Uterus (tissue), 4 donors: ENCODE measurements around the gene PCGF2. TPM values are rescaled to one million over a fixed set of nuclear protein-coding genes. Genes with fewer than 3 reads are reported as not detected.

Source experiments
- DNase-seq, 2 donors: peaks; one replicate each; pipeline ENCODE4 v3.0.0-alpha.2; 2019 to 2020
- H3K27ac ChIP-seq, 2 donors: fragments of 200-600 bp; sonication (generic); 1 replicate in 1 of 2; 2 replicates in 1 of 2; pipeline ENCODE4 v1.5.1; 2016 to 2018
- H3K27me3 ChIP-seq, 2 donors: fragments of 200-600 bp; sonication (generic); one replicate each; pipeline ENCODE4 v1.5.1; 2018 to 2019; ENCODE audit warnings: control low read depth in 1 of 2
- H3K36me3 ChIP-seq, 2 donors: fragments of 200-600 bp; sonication (generic); one replicate each; pipeline ENCODE4 v1.5.1; 2019; ENCODE audit warnings: control low read depth in 1 of 2
- H3K4me1 ChIP-seq, 2 donors: fragments of 200-600 bp; sonication (generic); one replicate each; pipeline ENCODE4 v1.5.1; 2018 to 2019; ENCODE audit warnings: control low read depth in 1 of 2
- H3K4me3 ChIP-seq, 2 donors: fragments of 200-600 bp; sonication (generic); 1 replicate in 1 of 2; 2 replicates in 1 of 2; pipeline ENCODE4 v1.5.1; 2018 to 2019; ENCODE audit warnings: mild to moderate bottlenecking in 1 of 2
- H3K9me3 ChIP-seq, 2 donors: fragments of 200-600 bp; sonication (generic); one replicate each; pipeline ENCODE4 v1.5.1; 2019; ENCODE audit warnings: control low read depth in 1 of 2
- CTCF ChIP-seq, 4 experiments: fragments of 200-600 bp in 2 of 4; fragments of 450-650 bp in 2 of 4; sonication (generic) in 2 of 4; IDR thresholded peaks; one replicate each; pipeline ENCODE4 v1.5.1; 2016 to 2019; ENCODE audit warnings: antibody characterized with exemption in 4 of 4, mild to moderate bottlenecking in 2 of 4, moderate library complexity in 1 of 4
- POLR2A ChIP-seq, 2 donors: fragments of 450-650 bp; IDR thresholded peaks; one replicate each; pipeline ENCODE4 v1.6.1; 2016; ENCODE audit warnings: antibody characterized with exemption in 2 of 2, mild to moderate bottlenecking in 1 of 2, moderate library complexity in 1 of 2
- intact Hi-C: fragments of 100-400 bp; cut with DNase I; formaldehyde crosslinking; loops from one replicate; pipeline ENCODE4 v1.15.1; 2023; ENCODE audit warnings: low total_unique reads
- total RNA-seq, 4 donors: library from RNA; depleted of rRNA in 3 of 4; stranded (reverse); fragments of >200 nt in 3 of 4; gene quantifications; one replicate each; pipeline versions ENCODE4 v1.1.0 to v1.2.4, GENCODE V29; 2014 to 2023
- donor health status: DM: yes; HTN: yes; CAD: no.

The PCGF2 gene
- total RNA-seq, 4 donors from 2014 or later, result 5.5 to 81.8 (median 16.2) TPM

- H3K36me3 ChIP-seq, result no peaks in the 10 kb centered on the region
- H3K9me3 ChIP-seq, result no peaks in the 10 kb centered on the region
- H3K4me1 ChIP-seq, result peaks cover 0 to 22% of the 10 kb centered on the region in 2 donors
- H3K4me3 ChIP-seq, result peak overlapping the region; percentile 70 to 76
- intact Hi-C loops, result no loop called here
- no peak for TF ChIP-seq CTCF (IDR thresholded peaks at IDR 0.05)
- no peak for TF ChIP-seq POLR2A (IDR thresholded peaks at IDR 0.05)
- DNase-seq, result no peak
- H3K27me3 ChIP-seq, result no peaks in the 10 kb centered on the region
- peak overlapping the region; percentile 33 to 81 for H3K27ac ChIP-seq
Measured at GRCh38 chr17:38751144-38751807, 3.1 kb upstream of the PCGF2 start.

- DNase-seq, result no peak
- peak overlapping the region in 1 of 2 donors; percentile 93 for H3K4me3 ChIP-seq
- intact Hi-C loops, result no loop called here
- no peaks in the 10 kb centered on the region for H3K9me3 ChIP-seq
- TF ChIP-seq POLR2A (IDR thresholded peaks at IDR 0.05), result no peak
- no peak for TF ChIP-seq CTCF (IDR thresholded peaks at IDR 0.05)
- H3K27ac ChIP-seq, result peak overlapping the region; percentile 82 to 89
- H3K4me1 ChIP-seq, result peaks cover 0 to 23% of the 10 kb centered on the region in 2 donors
- H3K27me3 ChIP-seq, result no peaks in the 10 kb centered on the region
- no peaks in the 10 kb centered on the region for H3K36me3 ChIP-seq
Measured at GRCh38 chr17:38750312-38751121, 2.4 kb upstream of the PCGF2 start.

- Histone ChIP-seq H3K36me3 (no peaks in the 10 kb centered on the region), H3K4me1 (peaks cover 0 to 23% of the 10 kb centered on the region in 2 donors), H3K27me3 (no peaks in the 10 kb centered on the region), H3K9me3 (no peaks in the 10 kb centered on the region), H3K4me3 (peak overlapping the region; percentile 78 to 93), H3K27ac (peak overlapping the region; percentile 82 to 89)
- DNase-seq, result no peak
- intact Hi-C loops, result no loop called here
- TF ChIP-seq CTCF (IDR thresholded peaks at IDR 0.05) (no peak), POLR2A (IDR thresholded peaks at IDR 0.05) (no peak)
Measured at GRCh38 chr17:38750044-38750311, 1.8 kb upstream of the PCGF2 start.

- intact Hi-C loops, result no loop called here
- peaks cover 0 to 23% of the 10 kb centered on the region in 2 donors for H3K4me1 ChIP-seq
- peak; percentile 91 for DNase-seq
- H3K36me3 ChIP-seq, result no peaks in the 10 kb centered on the region
- H3K4me3 ChIP-seq, result peak overlapping the region; percentile 78 to 93
- H3K27ac ChIP-seq, result peak overlapping the region; percentile 82 to 89
- H3K9me3 ChIP-seq, result no peaks in the 10 kb centered on the region
- TF ChIP-seq CTCF (IDR thresholded peaks at IDR 0.05) (peak in 2 of 4 experiments; percentile 3 to 11), POLR2A (IDR thresholded peaks at IDR 0.05) (peak; percentile 20 to 75)
- no peaks in the 10 kb centered on the region for H3K27me3 ChIP-seq
Measured at GRCh38 chr17:38749223-38750043, 1.3 kb upstream of the PCGF2 start.
